GM12875 (cell line): ENCODE data around the gene CACNA2D3.

ENCODE experiments used
- H3K4me3 ChIP-seq: one replicate; pipeline ENCODE4 v1.5.1; 2011; ENCODE audit warnings: low read depth, low read length, control low read depth
- TF ChIP-seq, protein P1 (sequence below): IDR thresholded peaks from 2 replicates; pipeline ENCODE4 v1.5.1; 2011; ENCODE audit warnings: low read depth, mild to moderate bottlenecking, control low read depth, inconsistent platforms, low read length, moderate library complexity, borderline replicate concordance; ENCODE audit not compliant: insufficient read depth

The CACNA2D3 gene

DNA sequence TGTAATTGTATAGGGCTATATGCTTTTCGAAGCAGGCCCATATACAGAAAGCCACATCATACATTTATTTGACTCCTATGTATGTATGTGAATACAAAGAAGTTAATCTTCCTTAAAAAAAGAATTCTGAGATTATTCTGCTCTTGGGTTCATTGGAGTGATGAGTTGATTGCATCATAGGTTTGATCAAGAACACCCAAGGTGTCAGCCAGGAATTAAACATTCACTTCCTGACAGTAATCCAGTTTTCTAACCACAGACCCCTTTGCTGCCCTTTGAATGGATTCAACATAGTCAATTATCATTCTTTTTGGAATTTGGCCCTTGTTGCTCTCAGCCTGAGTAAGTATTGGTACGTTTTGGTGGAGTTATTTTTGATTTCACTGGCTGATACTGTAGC is 225.6 kb downstream of the CACNA2D3 start:
- TF ChIP-seq, protein P1, sequence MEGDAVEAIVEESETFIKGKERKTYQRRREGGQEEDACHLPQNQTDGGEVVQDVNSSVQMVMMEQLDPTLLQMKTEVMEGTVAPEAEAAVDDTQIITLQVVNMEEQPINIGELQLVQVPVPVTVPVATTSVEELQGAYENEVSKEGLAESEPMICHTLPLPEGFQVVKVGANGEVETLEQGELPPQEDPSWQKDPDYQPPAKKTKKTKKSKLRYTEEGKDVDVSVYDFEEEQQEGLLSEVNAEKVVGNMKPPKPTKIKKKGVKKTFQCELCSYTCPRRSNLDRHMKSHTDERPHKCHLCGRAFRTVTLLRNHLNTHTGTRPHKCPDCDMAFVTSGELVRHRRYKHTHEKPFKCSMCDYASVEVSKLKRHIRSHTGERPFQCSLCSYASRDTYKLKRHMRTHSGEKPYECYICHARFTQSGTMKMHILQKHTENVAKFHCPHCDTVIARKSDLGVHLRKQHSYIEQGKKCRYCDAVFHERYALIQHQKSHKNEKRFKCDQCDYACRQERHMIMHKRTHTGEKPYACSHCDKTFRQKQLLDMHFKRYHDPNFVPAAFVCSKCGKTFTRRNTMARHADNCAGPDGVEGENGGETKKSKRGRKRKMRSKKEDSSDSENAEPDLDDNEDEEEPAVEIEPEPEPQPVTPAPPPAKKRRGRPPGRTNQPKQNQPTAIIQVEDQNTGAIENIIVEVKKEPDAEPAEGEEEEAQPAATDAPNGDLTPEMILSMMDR = no peak
- H3K4me3 ChIP-seq = no peak overlapping the region

DNA sequence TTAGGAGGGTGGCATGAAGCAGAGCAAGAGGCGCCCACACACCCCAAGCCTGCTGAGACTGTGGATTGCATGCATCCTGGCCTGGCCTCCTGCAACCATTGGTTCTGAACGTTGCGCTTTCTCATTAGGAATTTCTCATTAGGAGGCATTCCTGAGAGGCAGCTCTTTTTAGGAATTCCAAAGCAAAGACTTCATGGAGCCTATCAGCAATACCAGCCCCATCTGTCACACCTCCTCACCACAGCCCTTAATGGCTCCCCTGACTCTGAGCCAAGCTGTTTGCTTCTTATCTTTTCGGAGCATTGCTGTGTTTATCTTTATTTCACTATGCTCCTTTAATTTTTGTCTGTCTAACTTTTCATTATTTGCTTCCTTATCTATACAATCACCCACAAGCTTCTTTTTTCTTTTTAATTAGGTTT is 226.9 kb downstream of the CACNA2D3 start:
- H3K4me3 ChIP-seq = no peak overlapping the region
- TF ChIP-seq, protein P1 = no peak

DNA sequence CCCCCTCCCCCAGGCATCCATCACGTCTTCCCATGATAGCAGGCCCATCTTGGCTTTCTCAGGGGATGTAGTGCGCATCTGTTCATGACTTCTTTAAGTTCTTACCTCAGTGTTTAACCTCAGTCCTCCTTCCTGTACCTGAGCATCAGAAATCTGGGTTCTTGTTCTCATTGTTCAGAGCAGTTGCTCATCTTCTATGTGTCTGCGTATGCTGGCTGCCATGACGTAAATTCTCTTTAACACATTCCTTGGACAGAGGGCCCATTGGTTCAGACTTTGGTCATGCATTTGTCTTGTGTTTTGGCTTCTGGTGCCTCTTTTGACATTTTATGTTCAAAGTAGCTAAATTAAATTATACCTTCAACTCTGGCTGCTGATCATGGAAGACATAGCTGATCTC is 227.3 kb downstream of the CACNA2D3 start:
- H3K4me3 ChIP-seq = no peak overlapping the region
- TF ChIP-seq, protein P1 = no peak

DNA sequence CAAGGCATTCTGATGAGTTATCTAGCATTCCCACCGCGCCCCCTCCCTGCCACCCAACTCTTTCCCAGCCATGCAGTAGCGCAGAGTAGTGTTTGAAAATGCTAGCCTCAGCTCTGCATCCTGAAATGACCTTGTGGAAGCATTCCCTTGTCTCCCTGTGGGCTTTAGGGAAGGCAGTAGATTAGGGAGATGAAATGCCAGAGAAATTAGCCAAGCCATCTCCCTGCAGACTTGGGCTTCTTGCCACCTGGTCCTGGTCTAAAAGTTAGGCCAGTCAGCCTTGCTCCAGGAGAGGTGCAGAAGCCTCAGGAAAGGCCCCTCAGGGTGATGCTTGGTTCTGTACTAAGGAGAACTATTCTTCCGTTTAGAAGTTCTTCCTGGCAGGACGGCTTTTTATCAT is 231.2 kb downstream of the CACNA2D3 start:
- TF ChIP-seq, protein P1 = no peak
- no peak overlapping the region for H3K4me3 ChIP-seq

DNA sequence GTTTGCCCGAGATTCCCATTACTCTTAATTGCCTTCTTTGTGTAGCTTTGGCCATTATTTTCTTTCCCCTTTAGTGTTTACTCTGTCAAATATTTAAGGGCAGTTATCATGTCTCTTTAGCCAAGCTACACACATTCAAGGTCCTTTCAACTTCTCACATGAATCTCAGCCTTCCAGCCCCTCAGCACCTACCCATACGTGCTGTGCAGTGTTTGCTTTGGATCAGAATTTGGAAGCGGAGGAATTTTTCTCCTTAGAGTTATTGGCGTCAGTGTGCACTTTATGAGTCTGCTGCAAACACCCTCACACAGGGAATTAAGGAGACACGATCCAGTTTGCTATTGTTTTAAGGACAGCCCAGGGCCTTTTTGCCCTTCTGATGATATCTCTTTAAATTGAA is 231.6 kb downstream of the CACNA2D3 start:
- TF ChIP-seq, protein P1 = no peak
- H3K4me3 ChIP-seq = no peak overlapping the region

DNA sequence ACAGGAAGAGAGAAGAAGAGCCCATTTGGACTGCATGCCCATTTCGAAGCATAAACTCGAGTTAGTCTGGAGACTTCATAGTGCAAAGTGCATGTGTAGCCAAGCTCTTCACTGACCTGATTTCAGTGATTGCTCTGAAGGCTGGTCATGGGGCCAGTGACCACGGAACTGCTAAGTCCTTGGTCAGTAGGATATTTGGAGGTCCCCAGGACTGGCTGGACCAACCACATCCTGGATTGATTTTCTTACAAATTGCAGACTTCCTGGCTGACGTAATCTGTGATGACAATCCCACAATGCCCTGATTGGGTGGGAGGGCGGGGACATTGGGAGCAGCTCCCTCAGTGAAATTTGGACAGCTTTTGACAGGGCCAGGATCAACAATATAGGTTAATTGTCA is 233.4 kb downstream of the CACNA2D3 start:
- TF ChIP-seq, protein P1 = no peak
- H3K4me3 ChIP-seq = no peak overlapping the region

DNA sequence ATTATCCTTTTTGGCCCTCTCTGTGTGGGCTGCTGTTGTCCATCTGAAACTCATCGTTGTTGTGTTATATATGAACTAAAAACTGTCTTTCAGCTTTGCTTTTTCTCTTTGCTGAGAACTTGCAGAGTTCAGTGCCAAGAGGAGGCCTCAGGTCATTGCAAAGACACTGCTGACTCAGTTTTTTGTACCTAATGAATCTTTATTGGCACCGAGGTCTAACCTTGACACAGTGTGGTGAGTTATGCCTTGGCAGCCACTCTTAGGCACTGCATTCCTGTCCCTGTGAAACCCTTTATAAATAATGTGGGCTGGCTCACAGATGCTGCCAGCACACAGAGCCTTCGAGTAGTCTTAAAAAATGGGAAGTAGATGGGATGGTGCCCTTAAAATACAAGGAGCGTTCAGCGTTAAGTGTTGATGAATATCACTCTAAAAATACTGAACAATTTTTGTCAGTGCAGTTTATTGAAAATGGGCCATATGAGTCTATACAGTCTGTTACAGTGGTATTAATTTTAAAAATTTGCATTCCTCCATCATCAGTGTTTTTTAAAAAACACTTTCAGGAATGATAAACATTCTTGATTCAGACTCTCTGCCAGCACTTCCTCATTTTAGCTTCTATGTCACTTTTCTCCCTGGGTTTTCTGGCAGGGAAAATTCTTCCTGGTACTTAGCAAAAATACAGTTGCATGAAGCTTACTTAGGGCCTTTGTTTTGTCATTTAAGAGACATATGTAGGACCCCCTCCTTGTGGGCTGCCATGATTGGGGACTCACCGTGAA is 234.1 kb downstream of the CACNA2D3 start:
- TF ChIP-seq, protein P1 = no peak

More for the DNA sequence above, 234.1 kb downstream of the CACNA2D3 start:
- no peak overlapping the region for H3K4me3 ChIP-seq
